Prostate gland (tissue), 2 donors: ENCODE measurements around the gene SERPINH1. TPM values are rescaled to one million over a fixed set of nuclear protein-coding genes. Genes with fewer than 3 reads are reported as not detected.

Experiments used
- DNase-seq: peaks from one replicate; pipeline ENCODE4 v3.0.0-alpha.2; 2019; ENCODE audit warnings: low spot score
- H3K27ac ChIP-seq, 2 donors: fragments of 200-600 bp; sonication (generic); 2 replicates each; pipeline ENCODE4 v1.5.1; 2017 to 2019
- H3K27me3 ChIP-seq: fragments of 200-600 bp; sonication (generic); replicated peaks from 2 replicates; pipeline ENCODE4 v1.5.1; 2019; ENCODE audit not compliant: insufficient read depth
- H3K36me3 ChIP-seq, 2 donors: fragments of 200-600 bp; sonication (generic); 1 replicate in 1 of 2; 2 replicates in 1 of 2; pipeline versions ENCODE4 v1.5.1 to v1.8.1; 2017 to 2019
- H3K4me1 ChIP-seq: fragments of 200-600 bp; sonication (generic); replicated peaks from 2 replicates; pipeline ENCODE4 v1.5.1; 2019
- H3K4me3 ChIP-seq, 2 donors: fragments of 200-600 bp; sonication (generic); 2 replicates each; pipeline ENCODE4 v1.5.1; 2017 to 2019
- H3K9me3 ChIP-seq: fragments of 200-600 bp; sonication (generic); 2 replicates; pipeline ENCODE4 v1.5.1; 2017
- CTCF ChIP-seq, 4 experiments: fragments of 200-600 bp in 2 of 4; fragments of 450-650 bp in 2 of 4; sonication (generic) in 2 of 4; IDR thresholded peaks; 1 replicate in 3 of 4; 2 replicates in 1 of 4; pipeline ENCODE4 v1.5.1; 2016 to 2019; ENCODE audit warnings: antibody characterized with exemption in 4 of 4, mild to moderate bottlenecking in 2 of 4, moderate library complexity in 2 of 4
- POLR2A ChIP-seq: fragments of 450-650 bp; IDR thresholded peaks from one replicate; pipeline ENCODE4 v1.6.1; 2016; ENCODE audit warnings: antibody characterized with exemption, mild to moderate bottlenecking
- POLR2AphosphoS5 ChIP-seq: sonication (generic); formaldehyde crosslinking; IDR thresholded peaks from one replicate; pipeline ENCODE4 v1.6.1; 2017; ENCODE audit warnings: antibody characterized with exemption
- WGBS: methylation state at CpG from one replicate; pipeline ENCODE4 v1.1.5; 2018; 5-methylcytosine and 5-hydroxymethylcytosine counted together
- intact Hi-C: fragments of 100-400 bp; cut with DNase I; formaldehyde crosslinking; loops from one replicate; pipeline ENCODE4 v1.14.2; 2022
- total RNA-seq, 2 donors: library from RNA; depleted of rRNA; stranded (reverse); fragments of >200 nt; gene quantifications; one replicate each; pipeline ENCODE4 v1.1.0, GENCODE V29; 2016

Gene SERPINH1
- total RNA-seq, 2 donors from 2014 or later: 123 to 189 TPM

- H3K4me1 ChIP-seq: no peaks in the 10 kb centered on the region
- no peak overlapping the region for H3K4me3 ChIP-seq
- WGBS: 90% methylated on average over 5 of the region's 5 CpGs
- H3K27me3 ChIP-seq: no peaks in the 10 kb centered on the region
- no peak for DNase-seq
- H3K36me3 ChIP-seq: no peaks in the 10 kb centered on the region
- TF ChIP-seq CTCF (IDR thresholded peaks at IDR 0.05): no peak
- TF ChIP-seq POLR2A: no peak
- no peak for TF ChIP-seq POLR2AphosphoS5
- H3K9me3 ChIP-seq: no peaks in the 10 kb centered on the region
- intact Hi-C loops: no loop called here
- no peak overlapping the region for H3K27ac ChIP-seq
Measured at GRCh38 chr11:75537740-75538139, 24.3 kb upstream of the SERPINH1 start.

- Histone ChIP-seq H3K27ac (no peak overlapping the region), H3K36me3 (no peaks in the 10 kb centered on the region), H3K4me3 (no peak overlapping the region), H3K4me1 (no peaks in the 10 kb centered on the region), H3K9me3 (no peaks in the 10 kb centered on the region), H3K27me3 (no peaks in the 10 kb centered on the region)
- DNase-seq: no peak
- 84% methylated on average over 11 of the region's 11 CpGs for WGBS
- intact Hi-C loops: no loop called here
- TF ChIP-seq POLR2AphosphoS5 (no peak), POLR2A (no peak), CTCF (IDR thresholded peaks at IDR 0.05) (no peak)
Measured at GRCh38 chr11:75538150-75538942, 23.7 kb upstream of the SERPINH1 start.

GRCh38 chr11:75539459-75540334 is 22.4 kb upstream of the SERPINH1 start:
- no peak overlapping the region for H3K27ac ChIP-seq
- intact Hi-C loops: no loop called here
- H3K4me1 ChIP-seq: no peaks in the 10 kb centered on the region
- 67% methylated on average over 9 of the region's 9 CpGs for WGBS
- DNase-seq: no peak
- no peak for TF ChIP-seq POLR2AphosphoS5
- TF ChIP-seq CTCF (IDR thresholded peaks at IDR 0.05): no peak
- no peak for TF ChIP-seq POLR2A
- H3K27me3 ChIP-seq: no peaks in the 10 kb centered on the region
- no peaks in the 10 kb centered on the region for H3K36me3 ChIP-seq
- H3K9me3 ChIP-seq: no peaks in the 10 kb centered on the region
- no peak overlapping the region for H3K4me3 ChIP-seq

- H3K27ac ChIP-seq: no peak overlapping the region
- DNase-seq: no peak
- intact Hi-C loops: no loop called here
- H3K36me3 ChIP-seq: no peaks in the 10 kb centered on the region
- H3K27me3 ChIP-seq: no peaks in the 10 kb centered on the region
- H3K4me1 ChIP-seq: no peaks in the 10 kb centered on the region
- H3K9me3 ChIP-seq: no peaks in the 10 kb centered on the region
- no peak for TF ChIP-seq POLR2AphosphoS5
- no peak for TF ChIP-seq CTCF (IDR thresholded peaks at IDR 0.05)
- TF ChIP-seq POLR2A: no peak
- WGBS: 92% methylated on average over 4 of the region's 4 CpGs
- H3K4me3 ChIP-seq: no peak overlapping the region
Measured at GRCh38 chr11:75541193-75542087, 20.6 kb upstream of the SERPINH1 start.
